GM13976 (cell line): ENCODE data around the gene MSANTD1.

Experiments used
- DNase-seq: peaks from one replicate; pipeline ENCODE4 v3.0.0; 2012; ENCODE audit warnings: low spot score
- in situ Hi-C: fragments of 300-500 bp; cut with MboI; formaldehyde crosslinking; loops from one replicate; pipeline ENCODE4 v1.12.0; 2022; ENCODE audit warnings: low sequenced_read_pairs, mixed read lengths, inconsistent platforms; ENCODE audit not compliant: unreplicated experiment
- TF ChIP-seq, protein P1 (sequence below): IDR thresholded peaks from 2 replicates; pipeline ENCODE4 v1.5.1; 2012; ENCODE audit warnings: borderline replicate concordance, mild to moderate bottlenecking; ENCODE audit not compliant: insufficient read depth; ENCODE audit errors: extremely low read depth, missing control alignments, control extremely low read depth

Gene MSANTD1

DNA sequence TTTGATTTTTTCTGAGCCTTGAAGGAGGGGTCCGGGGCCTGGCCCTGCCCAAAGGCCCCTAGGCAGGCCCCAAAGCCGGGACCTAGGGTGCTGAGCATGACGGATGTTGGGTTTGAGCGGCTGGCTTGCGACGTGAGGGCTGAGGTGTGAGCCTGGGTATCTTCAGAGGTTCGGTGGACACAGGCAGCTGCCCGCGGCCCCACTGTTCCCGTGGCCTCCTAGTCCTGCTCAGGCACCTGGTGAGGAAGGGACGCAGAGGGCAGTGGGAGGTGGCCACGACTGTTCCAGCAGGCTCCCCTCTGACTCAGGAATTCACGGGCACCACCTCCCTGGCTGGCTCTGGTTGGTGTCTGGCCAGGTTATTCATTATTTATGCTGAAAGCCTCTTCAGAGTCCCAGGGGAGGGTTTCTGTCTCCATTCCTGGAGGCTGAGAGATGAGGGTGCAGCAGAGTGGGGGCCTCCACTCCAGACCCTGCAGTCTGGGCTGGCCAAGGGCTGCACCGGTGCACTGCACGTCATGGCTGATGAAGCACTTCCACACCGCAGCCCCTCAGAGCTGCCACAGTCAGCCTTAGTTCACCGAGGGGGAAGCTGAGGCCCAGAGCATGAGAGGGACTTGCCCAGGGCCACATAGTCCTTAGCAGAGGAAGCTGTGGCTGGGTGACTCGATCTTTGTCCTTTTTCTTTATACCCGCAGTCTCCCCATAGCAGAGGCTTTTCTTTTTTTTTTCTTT lies 2.2 kb downstream of the MSANTD1 start:
- in situ Hi-C loops: no loop called here
- TF ChIP-seq, protein P1, sequence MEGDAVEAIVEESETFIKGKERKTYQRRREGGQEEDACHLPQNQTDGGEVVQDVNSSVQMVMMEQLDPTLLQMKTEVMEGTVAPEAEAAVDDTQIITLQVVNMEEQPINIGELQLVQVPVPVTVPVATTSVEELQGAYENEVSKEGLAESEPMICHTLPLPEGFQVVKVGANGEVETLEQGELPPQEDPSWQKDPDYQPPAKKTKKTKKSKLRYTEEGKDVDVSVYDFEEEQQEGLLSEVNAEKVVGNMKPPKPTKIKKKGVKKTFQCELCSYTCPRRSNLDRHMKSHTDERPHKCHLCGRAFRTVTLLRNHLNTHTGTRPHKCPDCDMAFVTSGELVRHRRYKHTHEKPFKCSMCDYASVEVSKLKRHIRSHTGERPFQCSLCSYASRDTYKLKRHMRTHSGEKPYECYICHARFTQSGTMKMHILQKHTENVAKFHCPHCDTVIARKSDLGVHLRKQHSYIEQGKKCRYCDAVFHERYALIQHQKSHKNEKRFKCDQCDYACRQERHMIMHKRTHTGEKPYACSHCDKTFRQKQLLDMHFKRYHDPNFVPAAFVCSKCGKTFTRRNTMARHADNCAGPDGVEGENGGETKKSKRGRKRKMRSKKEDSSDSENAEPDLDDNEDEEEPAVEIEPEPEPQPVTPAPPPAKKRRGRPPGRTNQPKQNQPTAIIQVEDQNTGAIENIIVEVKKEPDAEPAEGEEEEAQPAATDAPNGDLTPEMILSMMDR: no peak
- DNase-seq: no peak

- TF ChIP-seq, protein P1: no peak
- in situ Hi-C loops: no loop called here
- no peak for DNase-seq
These were observed 2.9 kb downstream of the MSANTD1 start for GRCh38 chr4:3251691-3252479.

DNA sequence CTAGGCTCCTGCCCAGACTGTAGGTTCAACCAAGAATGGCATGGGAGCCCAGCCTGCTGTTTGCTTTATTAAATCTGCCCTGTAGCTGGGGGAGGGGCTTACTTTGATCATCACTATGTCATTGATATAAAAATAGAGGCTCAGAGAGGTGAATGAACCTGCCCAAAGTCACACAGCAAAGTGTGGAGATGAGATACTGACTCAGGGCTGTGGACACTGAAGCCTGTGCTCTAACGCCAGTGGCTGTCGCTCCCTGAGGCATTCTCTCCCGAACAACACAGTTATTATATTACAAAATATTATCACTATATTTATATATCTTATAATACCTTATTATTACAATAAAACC lies 3.5 kb downstream of the MSANTD1 start:
- TF ChIP-seq, protein P1: no peak
- DNase-seq: no peak
- in situ Hi-C loops: no loop called here

GRCh38 chr4:3252831-3253641 lies 4.1 kb downstream of the MSANTD1 start:
- TF ChIP-seq, protein P1: no peak
- DNase-seq: no peak
- in situ Hi-C loops: no loop called here

- DNase-seq: no peak
- in situ Hi-C loops: no loop called here
- TF ChIP-seq, protein P1: no peak
These were observed 4.8 kb downstream of the MSANTD1 start for GRCh38 chr4:3253808-3254207.
